ENCODE data around the gene NEDD4L.

The NEDD4L gene

GRCh38 chr18:58088691-58089065 is 44.7 kb downstream of the NEDD4L start:
- DNase-seq (ENCODE audit: low spot score): no peak
- in situ Hi-C loops (cut with MboI; ENCODE audit: low pct_unique_long_range_greater_than_20kb, low sequenced_read_pairs, unreplicated experiment): no loop called here
- no peak for TF ChIP-seq CTCF (IDR thresholded peaks at IDR 0.05; ENCODE audit: extremely low read depth, insufficient read depth, missing control alignments)

- no peak for TF ChIP-seq CTCF (IDR thresholded peaks at IDR 0.05; ENCODE audit: extremely low read depth, insufficient read depth, missing control alignments)
- in situ Hi-C loops (cut with MboI; ENCODE audit: low pct_unique_long_range_greater_than_20kb, low sequenced_read_pairs, unreplicated experiment): no loop called here
- DNase-seq (ENCODE audit: low spot score): no peak
Observed at GRCh38 chr18:58091099-58091611, 47.1 kb downstream of the NEDD4L start.

GRCh38 chr18:58093311-58093803 is 49.3 kb downstream of the NEDD4L start:
- TF ChIP-seq CTCF (IDR thresholded peaks at IDR 0.05; ENCODE audit: extremely low read depth, insufficient read depth, missing control alignments): no peak
- in situ Hi-C loops (cut with MboI; ENCODE audit: low pct_unique_long_range_greater_than_20kb, low sequenced_read_pairs, unreplicated experiment): no loop called here
- no peak for DNase-seq (ENCODE audit: low spot score)

- in situ Hi-C loops (cut with MboI; ENCODE audit: low pct_unique_long_range_greater_than_20kb, low sequenced_read_pairs, unreplicated experiment): no loop called here
- DNase-seq (ENCODE audit: low spot score): no peak
- TF ChIP-seq CTCF (IDR thresholded peaks at IDR 0.05; ENCODE audit: extremely low read depth, insufficient read depth, missing control alignments): no peak
Observed at GRCh38 chr18:58095222-58095621, 51.2 kb downstream of the NEDD4L start.

- TF ChIP-seq CTCF (IDR thresholded peaks at IDR 0.05; ENCODE audit: extremely low read depth, insufficient read depth, missing control alignments): no peak
- in situ Hi-C loops (cut with MboI; ENCODE audit: low pct_unique_long_range_greater_than_20kb, low sequenced_read_pairs, unreplicated experiment): no loop called here
- DNase-seq (ENCODE audit: low spot score): no peak
Observed at GRCh38 chr18:58095655-58096054, 51.6 kb downstream of the NEDD4L start.

- TF ChIP-seq CTCF (IDR thresholded peaks at IDR 0.05; ENCODE audit: extremely low read depth, insufficient read depth, missing control alignments): no peak
Observed at GRCh38 chr18:58096658-58097057, 52.6 kb downstream of the NEDD4L start.

More at GRCh38 chr18:58096658-58097057, 52.6 kb downstream of the NEDD4L start:
- no peak for DNase-seq (ENCODE audit: low spot score)
- in situ Hi-C loops (cut with MboI; ENCODE audit: low pct_unique_long_range_greater_than_20kb, low sequenced_read_pairs, unreplicated experiment): no loop called here

All from GM13977 (cell line).